RWPE1 (cell line): ENCODE measurements around the gene SDSL.

ENCODE experiments used
- CTCF ChIA-PET: fragments of 350-600 bp; sonication (Branson Sonifier 250); formaldehyde crosslinking; extraction: SDS; loops from one replicate; lab custom pipeline; 2021; lab: Yijun Ruan, JAX
- POLR2A ChIA-PET: fragments of 400-600 bp; formaldehyde crosslinking; extraction: SDS; loops from one replicate; lab custom pipeline; 2020; ENCODE audit warnings: antibody characterized with exemption; ENCODE audit not compliant: low non-redundant PET; lab: Yijun Ruan, JAX
- DNase-seq: peaks from one replicate; pipeline ENCODE4 v3.0.0; 2012; ENCODE audit warnings: low spot score
- H3K27ac ChIP-seq: fragments of 450-650 bp; 2 replicates; pipeline ENCODE4 v1.5.1; 2017
- TF ChIP-seq, protein P1 (sequence below): fragments of 450-650 bp; conservative IDR thresholded peaks from 2 replicates; pipeline ENCODE4 v1.5.1; 2017; ENCODE audit warnings: low read depth, mild to moderate bottlenecking

SDSL gene

GRCh38 chr12:113476176-113476986 is 54.2 kb downstream of the SDSL start:
- CTCF ChIA-PET = interaction anchor here (0.6 to 1.6 kb wide), 2 partner anchors 14 to 118 kb away, joined by 4 to 6 read pairs; no protein-coding TSS in a partner anchor
- no peak for DNase-seq
- TF ChIP-seq, protein P1, sequence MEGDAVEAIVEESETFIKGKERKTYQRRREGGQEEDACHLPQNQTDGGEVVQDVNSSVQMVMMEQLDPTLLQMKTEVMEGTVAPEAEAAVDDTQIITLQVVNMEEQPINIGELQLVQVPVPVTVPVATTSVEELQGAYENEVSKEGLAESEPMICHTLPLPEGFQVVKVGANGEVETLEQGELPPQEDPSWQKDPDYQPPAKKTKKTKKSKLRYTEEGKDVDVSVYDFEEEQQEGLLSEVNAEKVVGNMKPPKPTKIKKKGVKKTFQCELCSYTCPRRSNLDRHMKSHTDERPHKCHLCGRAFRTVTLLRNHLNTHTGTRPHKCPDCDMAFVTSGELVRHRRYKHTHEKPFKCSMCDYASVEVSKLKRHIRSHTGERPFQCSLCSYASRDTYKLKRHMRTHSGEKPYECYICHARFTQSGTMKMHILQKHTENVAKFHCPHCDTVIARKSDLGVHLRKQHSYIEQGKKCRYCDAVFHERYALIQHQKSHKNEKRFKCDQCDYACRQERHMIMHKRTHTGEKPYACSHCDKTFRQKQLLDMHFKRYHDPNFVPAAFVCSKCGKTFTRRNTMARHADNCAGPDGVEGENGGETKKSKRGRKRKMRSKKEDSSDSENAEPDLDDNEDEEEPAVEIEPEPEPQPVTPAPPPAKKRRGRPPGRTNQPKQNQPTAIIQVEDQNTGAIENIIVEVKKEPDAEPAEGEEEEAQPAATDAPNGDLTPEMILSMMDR = no peak
- no peak overlapping the region for H3K27ac ChIP-seq
- POLR2A ChIA-PET = no interaction called here

DNA sequence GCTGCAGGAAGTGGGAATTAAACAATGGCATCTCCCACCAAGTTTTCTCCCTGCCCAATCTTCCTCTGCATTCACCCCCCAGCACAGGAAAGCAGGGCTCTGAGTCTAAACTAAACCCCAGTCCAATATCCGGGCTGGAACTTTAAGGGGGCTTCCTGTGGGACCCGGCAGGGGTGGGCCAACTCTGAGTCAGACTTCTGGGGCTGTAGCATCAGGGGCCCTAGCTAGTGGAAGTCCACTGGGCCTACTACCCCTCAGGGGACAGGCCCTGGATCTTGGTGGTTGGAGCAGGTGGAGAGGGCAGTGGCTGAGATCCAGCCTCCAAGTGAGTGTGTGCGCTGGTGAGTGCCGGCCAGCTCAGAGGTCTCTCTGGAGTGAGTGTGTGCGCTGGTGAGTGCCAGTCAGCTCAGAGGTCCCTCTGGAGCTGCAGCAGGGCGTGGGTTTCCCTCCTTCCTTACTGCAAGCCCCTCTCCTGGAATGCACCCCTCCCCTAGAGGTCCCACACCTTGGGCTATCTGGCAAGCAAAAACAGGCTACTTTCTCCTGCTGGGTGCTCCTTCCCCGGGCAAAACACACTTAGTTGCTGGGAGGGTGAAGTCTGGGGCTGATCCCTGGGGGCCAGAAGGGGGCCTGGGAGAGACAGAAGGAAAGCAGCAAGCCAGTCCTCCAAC is 55.1 kb downstream of the SDSL start:
- TF ChIP-seq, protein P1 = no peak
- H3K27ac ChIP-seq = no peak overlapping the region
- DNase-seq = no peak
- ChIA-PET POLR2A (no interaction called here), CTCF (interaction anchor here (0.6 kb wide), 1 partner anchor 35 kb away, joined by 3 read pairs; no protein-coding TSS in a partner anchor)

DNA sequence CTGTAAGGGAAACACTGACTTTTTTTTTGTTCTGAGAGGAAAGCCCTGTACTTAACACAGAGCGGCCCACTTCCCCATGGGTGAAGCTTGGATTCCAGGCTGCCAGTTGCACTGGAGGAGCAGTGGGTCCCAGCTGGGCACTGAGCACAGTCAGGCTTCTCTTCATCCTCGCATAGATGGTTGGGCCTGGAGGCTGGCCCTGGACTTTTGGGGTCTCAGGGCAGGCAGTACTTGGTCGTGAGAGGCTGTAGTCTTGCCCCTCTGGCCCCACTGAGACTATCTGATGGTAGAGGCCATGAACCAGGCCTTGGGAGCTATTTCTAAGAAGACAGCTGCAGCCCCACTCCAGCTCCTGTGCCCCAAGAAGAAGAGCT is 55.6 kb downstream of the SDSL start:
- POLR2A ChIA-PET = no interaction called here
- no peak for DNase-seq
- CTCF ChIA-PET = no interaction called here
- TF ChIP-seq, protein P1 = no peak
- no peak overlapping the region for H3K27ac ChIP-seq

DNA sequence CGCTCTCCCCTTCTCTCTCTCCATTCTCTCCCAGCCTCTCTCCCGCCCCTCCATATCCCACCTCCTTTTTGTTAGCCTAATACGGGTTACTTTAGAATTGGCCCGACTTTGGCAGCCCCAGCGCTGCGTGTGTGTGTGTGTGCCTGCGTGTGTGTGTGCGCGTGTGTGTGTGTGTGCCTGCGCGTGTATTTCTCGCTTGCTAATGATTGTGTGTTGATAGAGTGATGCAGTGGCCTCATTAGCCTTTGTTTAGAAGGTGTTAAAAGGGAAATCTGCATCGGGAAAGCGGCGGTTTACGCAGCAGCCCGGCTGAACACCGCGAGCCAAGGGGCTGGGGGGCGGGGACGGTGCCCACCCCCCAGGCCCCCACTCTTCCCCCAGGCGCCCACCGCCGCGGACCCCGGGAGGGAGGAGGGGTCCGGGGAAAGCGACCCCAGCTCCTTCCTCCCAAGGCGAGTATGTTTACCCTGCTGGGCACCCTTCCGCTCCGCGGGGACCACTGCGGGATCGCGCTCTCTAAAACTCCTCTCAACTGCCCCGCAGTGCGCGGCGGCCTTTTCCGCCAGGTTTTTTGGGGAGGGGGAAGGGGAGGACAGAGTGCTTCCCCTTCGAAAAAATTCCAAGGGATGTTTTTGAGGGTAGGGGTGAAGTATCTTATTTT is 56.3 kb downstream of the SDSL start:
- no peak for DNase-seq
- no peak overlapping the region for H3K27ac ChIP-seq
- POLR2A ChIA-PET = no interaction called here
- CTCF ChIA-PET = no interaction called here
- TF ChIP-seq, protein P1 = no peak

DNA sequence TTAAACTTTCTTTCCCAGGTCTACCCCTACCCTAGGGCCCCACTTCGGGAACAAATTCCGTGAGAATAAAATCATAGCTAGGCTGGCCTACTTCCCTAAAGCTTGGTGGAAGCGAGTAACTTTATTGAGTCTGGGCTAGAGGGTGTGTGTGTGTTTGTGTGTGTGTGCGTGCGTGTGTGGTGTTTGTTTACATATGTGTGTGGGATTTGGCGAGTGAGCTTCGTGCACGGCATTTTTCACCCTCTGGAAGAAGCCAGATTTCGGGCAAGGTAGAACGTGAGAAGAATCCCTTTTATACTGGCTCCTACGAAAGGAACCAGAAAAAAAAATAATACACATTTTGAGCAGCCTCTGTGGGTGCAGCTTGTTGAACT is 57.0 kb downstream of the SDSL start:
- no peak overlapping the region for H3K27ac ChIP-seq
- POLR2A ChIA-PET = no interaction called here
- CTCF ChIA-PET = interaction anchor here (0.6 kb wide), 1 partner anchor 687 kb away, joined by 3 read pairs; no protein-coding TSS in a partner anchor
- TF ChIP-seq, protein P1 = no peak
- no peak for DNase-seq
